SK-MEL-5 (cell line): ENCODE results near the gene C17orf75. TPM values are rescaled to one million over a fixed set of nuclear protein-coding genes. Genes with fewer than 3 reads are reported as not detected.
A peak's percentile ranks its signal among the peaks of the same experiment; 100 is the strongest.

Experiments
- DNase-seq: peaks from one replicate; pipeline ENCODE4 v3.0.0-alpha.2; 2016; ENCODE audit warnings: low read depth, low spot score
- in situ Hi-C: cut with HindIII; loops from 2 replicates; pipeline ENCODE4 v1.10.0; 2016; ENCODE audit warnings: low sequenced_read_pairs, high pct_unique_total_duplicates, low pct_unique_long_range_greater_than_20kb
- total RNA-seq: library from RNA; depleted of rRNA; stranded (reverse); fragments of >200 nt; shearing (Covaris generic); gene quantifications from 2 replicates; pipeline ENCODE4 v1.2.3, GENCODE V29; 2014; rRNA removed

Gene C17orf75
- total RNA-seq, 1 experiment from 2014 or later, result 37.4 TPM

GRCh38 chr17:32288615-32289014 is 53.4 kb downstream of the C17orf75 start:
- no peak for DNase-seq
- in situ Hi-C loops, result no loop called here

GRCh38 chr17:32287804-32288511 is 54.0 kb downstream of the C17orf75 start:
- in situ Hi-C loops, result no loop called here
- DNase-seq, result no peak

GRCh38 chr17:32286518-32286900 is 55.5 kb downstream of the C17orf75 start:
- in situ Hi-C loops, result no loop called here
- no peak for DNase-seq

- peak; percentile 80 for DNase-seq
- in situ Hi-C loops, result no loop called here
Observed at GRCh38 chr17:32285746-32286517, 56.0 kb downstream of the C17orf75 start.

- in situ Hi-C loops, result no loop called here
- no peak for DNase-seq
Observed at GRCh38 chr17:32285306-32285705, 56.7 kb downstream of the C17orf75 start.

GRCh38 chr17:32283745-32284201 is 58.2 kb downstream of the C17orf75 start:
- DNase-seq, result no peak
- in situ Hi-C loops, result no loop called here

- in situ Hi-C loops, result no loop called here
- DNase-seq, result no peak
Observed at GRCh38 chr17:32281011-32281451, 60.9 kb downstream of the C17orf75 start.

GRCh38 chr17:32279891-32280716 is 61.9 kb downstream of the C17orf75 start:
- no peak for DNase-seq

GRCh38 chr17:32278815-32279214 is 63.2 kb downstream of the C17orf75 start:
- in situ Hi-C loops, result no loop called here
- no peak for DNase-seq

More at GRCh38 chr17:32279891-32280716, 61.9 kb downstream of the C17orf75 start:
- in situ Hi-C loops, result no loop called here

Other genes with a start within 250 kb of the C17orf75 start
- 58.9 and 62.2 TPM in 2 replicates for gene RHOT1, start 199.7 kb downstream of the C17orf75 start, total RNA-seq
- gene RHBDL3, start 76.3 kb downstream of the C17orf75 start, total RNA-seq, result 1.9 TPM in 2 replicates
- gene ZNF207, start 8.0 kb upstream of the C17orf75 start, total RNA-seq, result 164 and 171 TPM in 2 replicates
- gene PSMD11, start 102.3 kb upstream of the C17orf75 start, total RNA-seq, result 111 and 119 TPM in 2 replicates
- 18.0 and 20.0 TPM in 2 replicates for gene CDK5R1, start 144.8 kb upstream of the C17orf75 start, total RNA-seq